ENCODE results near the gene MDFIC. TPM values are rescaled to one million over a fixed set of nuclear protein-coding genes. Genes with fewer than 3 reads are reported as not detected.

Gene MDFIC
- total and polyA plus RNA-seq, 2 donors from 2014 or later = 9.8 to 32.9 TPM

DNA sequence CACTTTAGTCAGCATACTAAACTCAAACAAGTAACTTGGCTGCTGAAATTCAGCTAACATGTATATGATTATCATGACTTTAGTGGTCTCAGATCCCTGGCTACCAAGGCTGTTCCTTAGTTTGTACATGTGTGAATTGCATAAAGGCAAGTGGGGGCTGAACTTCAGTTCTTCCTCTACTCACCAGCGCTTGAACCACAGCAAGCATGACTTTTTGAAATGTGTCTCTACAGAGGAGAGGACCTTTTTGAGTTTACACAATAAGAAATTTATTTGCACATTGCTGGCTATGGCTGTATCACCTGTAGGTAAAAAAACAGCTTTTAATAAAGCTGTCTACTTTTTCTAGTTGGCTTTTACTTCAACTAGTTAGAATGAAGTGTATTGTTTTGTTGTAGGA lies 48.8 kb downstream of the MDFIC start:
- no peaks in the 10 kb centered on the region for H3K9me3 ChIP-seq (ENCODE audit: control insufficient read depth in 2 of 3, insufficient read depth in 1 of 3, low read length in 3 of 3)
- H3K4me3 ChIP-seq (ENCODE audit: low read length in 3 of 3) = no peak overlapping the region
- TF ChIP-seq, protein P1, sequence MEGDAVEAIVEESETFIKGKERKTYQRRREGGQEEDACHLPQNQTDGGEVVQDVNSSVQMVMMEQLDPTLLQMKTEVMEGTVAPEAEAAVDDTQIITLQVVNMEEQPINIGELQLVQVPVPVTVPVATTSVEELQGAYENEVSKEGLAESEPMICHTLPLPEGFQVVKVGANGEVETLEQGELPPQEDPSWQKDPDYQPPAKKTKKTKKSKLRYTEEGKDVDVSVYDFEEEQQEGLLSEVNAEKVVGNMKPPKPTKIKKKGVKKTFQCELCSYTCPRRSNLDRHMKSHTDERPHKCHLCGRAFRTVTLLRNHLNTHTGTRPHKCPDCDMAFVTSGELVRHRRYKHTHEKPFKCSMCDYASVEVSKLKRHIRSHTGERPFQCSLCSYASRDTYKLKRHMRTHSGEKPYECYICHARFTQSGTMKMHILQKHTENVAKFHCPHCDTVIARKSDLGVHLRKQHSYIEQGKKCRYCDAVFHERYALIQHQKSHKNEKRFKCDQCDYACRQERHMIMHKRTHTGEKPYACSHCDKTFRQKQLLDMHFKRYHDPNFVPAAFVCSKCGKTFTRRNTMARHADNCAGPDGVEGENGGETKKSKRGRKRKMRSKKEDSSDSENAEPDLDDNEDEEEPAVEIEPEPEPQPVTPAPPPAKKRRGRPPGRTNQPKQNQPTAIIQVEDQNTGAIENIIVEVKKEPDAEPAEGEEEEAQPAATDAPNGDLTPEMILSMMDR (IDR thresholded peaks at IDR 0.05; ENCODE audit: borderline replicate concordance, extremely low read depth, insufficient read depth) = no peak
- no peaks in the 10 kb centered on the region for H3K36me3 ChIP-seq (ENCODE audit: control insufficient read depth in 2 of 3, insufficient read depth in 3 of 3, low read length in 3 of 3)
- H3K27me3 ChIP-seq (ENCODE audit: control insufficient read depth, insufficient read depth, low read length) = no peaks in the 10 kb centered on the region
- DNase-seq = no peak
- no peak overlapping the region for H3K9ac ChIP-seq (ENCODE audit: low read length in 3 of 3)
- no peak overlapping the region for H3K27ac ChIP-seq (ENCODE audit: low read depth in 2 of 2, low read length in 2 of 2)
- intact Hi-C loops (cut with DNase I) = no loop called here
- FAIRE-seq = no peak
- no peaks in the 10 kb centered on the region for H3K4me1 ChIP-seq (ENCODE audit: control insufficient read depth in 2 of 3, insufficient read depth in 2 of 3, low read depth in 1 of 3, low read length in 3 of 3)

DNA sequence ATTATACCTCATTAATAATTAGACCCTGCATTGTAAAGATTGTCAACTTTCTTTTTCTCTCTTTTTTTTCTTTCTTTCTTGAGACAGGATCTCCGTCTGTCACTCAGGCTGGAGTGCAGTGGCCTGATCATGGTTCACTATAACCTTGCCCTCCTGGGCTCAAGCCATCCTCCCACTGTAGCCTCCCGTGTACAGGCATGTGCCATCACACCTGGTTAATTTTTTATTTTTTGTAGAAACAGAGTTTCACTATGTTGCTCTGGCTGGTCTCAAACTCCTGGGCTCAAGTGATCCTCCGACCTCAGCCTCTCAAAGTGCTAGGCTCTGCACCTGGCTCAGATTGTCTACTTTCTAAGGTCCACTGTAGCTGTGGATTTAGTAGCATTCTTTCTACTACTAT lies 50.7 kb downstream of the MDFIC start:
- no peaks in the 10 kb centered on the region for H3K27me3 ChIP-seq (ENCODE audit: control insufficient read depth, insufficient read depth, low read length)
- no peak overlapping the region for H3K27ac ChIP-seq (ENCODE audit: low read depth in 2 of 2, low read length in 2 of 2)
- TF ChIP-seq, protein P1 (IDR thresholded peaks at IDR 0.05; ENCODE audit: borderline replicate concordance, extremely low read depth, insufficient read depth) = no peak
- H3K9me3 ChIP-seq (ENCODE audit: control insufficient read depth in 2 of 3, insufficient read depth in 1 of 3, low read length in 3 of 3) = no peaks in the 10 kb centered on the region
- intact Hi-C loops (cut with DNase I) = no loop called here
- H3K36me3 ChIP-seq (ENCODE audit: control insufficient read depth in 2 of 3, insufficient read depth in 3 of 3, low read length in 3 of 3) = no peaks in the 10 kb centered on the region
- no peak for DNase-seq
- no peak overlapping the region for H3K4me3 ChIP-seq (ENCODE audit: low read length in 3 of 3)
- no peaks in the 10 kb centered on the region for H3K4me1 ChIP-seq (ENCODE audit: control insufficient read depth in 2 of 3, insufficient read depth in 2 of 3, low read depth in 1 of 3, low read length in 3 of 3)
- FAIRE-seq = no peak
- H3K9ac ChIP-seq (ENCODE audit: low read length in 3 of 3) = no peak overlapping the region

DNA sequence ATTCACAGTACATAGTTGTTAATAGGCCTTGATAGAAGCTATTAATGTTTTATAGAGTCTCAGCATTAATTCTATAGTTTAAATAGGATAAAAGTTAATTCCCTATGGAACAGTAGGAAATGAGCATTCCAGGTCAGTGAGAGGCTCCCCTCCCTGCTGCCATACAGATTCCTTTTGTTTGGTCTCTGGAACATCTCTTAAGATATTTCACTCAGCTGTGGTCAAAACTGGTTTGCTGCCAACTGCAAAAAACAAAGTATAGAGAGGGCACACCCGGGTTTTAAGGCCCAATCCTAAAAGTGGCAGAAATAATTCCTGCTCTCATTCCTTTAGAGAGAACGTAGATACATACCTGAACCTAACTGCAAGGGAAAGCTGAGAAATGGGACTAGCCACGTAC lies 51.3 kb downstream of the MDFIC start:
- no peak for DNase-seq
- Histone ChIP-seq H3K4me3 (ENCODE audit: low read length in 3 of 3) (no peak overlapping the region), H3K9me3 (ENCODE audit: control insufficient read depth in 2 of 3, insufficient read depth in 1 of 3, low read length in 3 of 3) (no peaks in the 10 kb centered on the region), H3K9ac (ENCODE audit: low read length in 3 of 3) (no peak overlapping the region), H3K27me3 (ENCODE audit: control insufficient read depth, insufficient read depth, low read length) (no peaks in the 10 kb centered on the region), H3K4me1 (ENCODE audit: control insufficient read depth in 2 of 3, insufficient read depth in 2 of 3, low read depth in 1 of 3, low read length in 3 of 3) (no peaks in the 10 kb centered on the region), H3K36me3 (ENCODE audit: control insufficient read depth in 2 of 3, insufficient read depth in 3 of 3, low read length in 3 of 3) (no peaks in the 10 kb centered on the region), H3K27ac (ENCODE audit: low read depth in 2 of 2, low read length in 2 of 2) (no peak overlapping the region)
- intact Hi-C loops (cut with DNase I) = no loop called here
- FAIRE-seq = no peak
- TF ChIP-seq, protein P1 (IDR thresholded peaks at IDR 0.05; ENCODE audit: borderline replicate concordance, extremely low read depth, insufficient read depth) = no peak

DNA sequence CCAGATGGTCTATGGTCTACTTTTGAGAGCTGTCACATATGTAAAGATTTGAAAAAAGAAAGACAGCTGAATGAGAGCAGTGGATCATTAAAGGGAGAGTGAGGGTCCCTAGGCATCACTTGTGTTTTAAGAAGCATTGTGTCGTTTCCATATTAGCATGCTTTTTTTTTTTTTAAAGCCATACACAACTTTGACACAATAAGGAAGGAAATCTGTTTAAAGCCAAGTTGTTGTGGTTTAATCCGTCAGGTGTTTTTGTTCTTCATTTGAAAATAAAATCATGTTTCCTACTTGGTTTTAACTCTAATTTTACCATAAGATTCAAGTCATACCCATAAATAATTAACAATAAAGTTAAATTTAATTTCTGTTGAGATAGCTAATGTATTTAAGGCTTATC lies 53.5 kb downstream of the MDFIC start:
- Histone ChIP-seq H3K27ac (ENCODE audit: low read depth in 2 of 2, low read length in 2 of 2) (no peak overlapping the region), H3K27me3 (ENCODE audit: control insufficient read depth, insufficient read depth, low read length) (no peaks in the 10 kb centered on the region), H3K4me3 (ENCODE audit: low read length in 3 of 3) (no peak overlapping the region), H3K36me3 (ENCODE audit: control insufficient read depth in 2 of 3, insufficient read depth in 3 of 3, low read length in 3 of 3) (no peaks in the 10 kb centered on the region), H3K4me1 (ENCODE audit: control insufficient read depth in 2 of 3, insufficient read depth in 2 of 3, low read depth in 1 of 3, low read length in 3 of 3) (no peaks in the 10 kb centered on the region), H3K9ac (ENCODE audit: low read length in 3 of 3) (no peak overlapping the region), H3K9me3 (ENCODE audit: control insufficient read depth in 2 of 3, insufficient read depth in 1 of 3, low read length in 3 of 3) (no peaks in the 10 kb centered on the region)
- TF ChIP-seq, protein P1 (IDR thresholded peaks at IDR 0.05; ENCODE audit: borderline replicate concordance, extremely low read depth, insufficient read depth) = no peak
- intact Hi-C loops (cut with DNase I) = no loop called here
- no peak for DNase-seq
- peak; percentile 33 for FAIRE-seq
